Hepatocyte (in vitro differentiated cells): ENCODE data around the gene MED13L. TPM values are rescaled to one million over a fixed set of nuclear protein-coding genes. Genes with fewer than 3 reads are reported as not detected.

Source experiments
- DNase-seq: peaks from one replicate; pipeline ENCODE4 v3.0.0-alpha.2; 2016; ENCODE audit warnings: low spot score
- H2AFZ ChIP-seq: fragments of 200-600 bp; sonication (generic); 2 replicates; pipeline ENCODE4 v1.6.0; 2016; ENCODE audit warnings: antibody characterized with exemption, mild to moderate bottlenecking
- H3K27ac ChIP-seq: fragments of 200-600 bp; sonication (generic); 2 replicates; pipeline ENCODE4 v1.5.1; 2016; ENCODE audit warnings: mild to moderate bottlenecking
- H3K27me3 ChIP-seq: fragments of 200-600 bp; sonication (generic); 2 replicates; pipeline ENCODE4 v1.6.1; 2016
- H3K36me3 ChIP-seq: fragments of 200-600 bp; sonication (generic); replicated peaks from 2 replicates; pipeline ENCODE4 v1.5.1; 2016; ENCODE audit warnings: low read depth; ENCODE audit not compliant: insufficient read depth
- H3K4me1 ChIP-seq: fragments of 200-600 bp; sonication (generic); 2 replicates; pipeline ENCODE4 v1.5.1; 2016; ENCODE audit warnings: mild to moderate bottlenecking, moderate library complexity; ENCODE audit not compliant: insufficient read depth
- H3K4me2 ChIP-seq: fragments of 200-600 bp; sonication (generic); 2 replicates; pipeline ENCODE4 v1.6.0; 2016
- H3K4me3 ChIP-seq: fragments of 200-600 bp; sonication (generic); 2 replicates; pipeline ENCODE4 v1.5.1; 2016; ENCODE audit warnings: mild to moderate bottlenecking
- H3K79me2 ChIP-seq: fragments of 200-600 bp; sonication (generic); 2 replicates; pipeline ENCODE4 v1.6.0; 2017; ENCODE audit warnings: mild to moderate bottlenecking
- H3K9me2 ChIP-seq: fragments of 200-600 bp; sonication (generic); replicated peaks from 2 replicates; pipeline ENCODE4 v1.6.0; 2017; ENCODE audit warnings: mild to moderate bottlenecking; ENCODE audit not compliant: insufficient read depth
- H3K9me3 ChIP-seq: fragments of 200-600 bp; sonication (generic); 2 replicates; pipeline ENCODE4 v1.5.1; 2016; ENCODE audit warnings: low read depth, mild to moderate bottlenecking
- H4K20me1 ChIP-seq: fragments of 200-600 bp; sonication (generic); 2 replicates; pipeline ENCODE4 v1.6.0; 2016; ENCODE audit warnings: mild to moderate bottlenecking; ENCODE audit not compliant: insufficient read depth, poor library complexity, severe bottlenecking
- EZH2 ChIP-seq: fragments of 200-600 bp; sonication (generic); IDR thresholded peaks from 2 replicates; pipeline ENCODE4 v1.6.1; 2016; ENCODE audit warnings: antibody characterized with exemption, mild to moderate bottlenecking, borderline replicate concordance
- EZH2phosphoT487 ChIP-seq: fragments of 200-600 bp; sonication (generic); IDR thresholded peaks from one replicate; pipeline ENCODE4 v1.6.1; 2018; ENCODE audit warnings: antibody characterized with exemption, mild to moderate bottlenecking, low read depth, moderate library complexity; ENCODE audit not compliant: unreplicated experiment, severe bottlenecking
- WGBS: methylation state at CpG from one replicate; pipeline ENCODE4 v1.1.6; 2016; ENCODE audit warnings: low lambda C conversion rate; ENCODE audit errors: missing lambda C conversion rate; 5-methylcytosine and 5-hydroxymethylcytosine counted together
- polyA plus RNA-seq: library from polyadenylated mRNA; unstranded; fragments of >200 nt; fragmentation: Nextera tagmentation; extraction: Ambion mirVana; gene quantifications from 2 replicates; pipeline ENCODE4 v1.2.1, GENCODE V29; 2016
- total RNA-seq: library from RNA; depleted of rRNA; stranded (reverse); fragments of >200 nt; gene quantifications from 2 replicates; pipeline ENCODE4 v1.2.3, GENCODE V29; 2014
- TF ChIP-seq, protein P1 (sequence below): fragments of 200-600 bp; sonication (generic); IDR thresholded peaks from 2 replicates; pipeline ENCODE4 v1.5.1; 2016; ENCODE audit warnings: antibody characterized with exemption, mild to moderate bottlenecking; ENCODE audit not compliant: poor library complexity

MED13L gene
- total and polyA plus RNA-seq, 2 experiments from 2014 or later: 23.7 to 135 TPM

GRCh38 chr12:116104167-116104767, 173.2 kb downstream of the MED13L start:
- H3K4me1 ChIP-seq: no peaks in the 10 kb centered on the region
- H3K27ac ChIP-seq: no peak overlapping the region
- 87% methylated on average over 2 of the region's 2 CpGs for WGBS
- no peaks in the 10 kb centered on the region for H3K27me3 ChIP-seq
- H2AFZ ChIP-seq: no peak overlapping the region
- peaks cover 27% of the 10 kb centered on the region for H4K20me1 ChIP-seq
- DNase-seq: no peak
- H3K9me3 ChIP-seq: no peaks in the 10 kb centered on the region
- peaks cover 75% of the 10 kb centered on the region for H3K79me2 ChIP-seq
- no peak overlapping the region for H3K4me3 ChIP-seq
- no peak overlapping the region for H3K4me2 ChIP-seq
- no peaks in the 10 kb centered on the region for H3K9me2 ChIP-seq
- H3K36me3 ChIP-seq: no peaks in the 10 kb centered on the region
- TF ChIP-seq EZH2 (no peak), EZH2phosphoT487 (no peak)
- TF ChIP-seq, protein P1, sequence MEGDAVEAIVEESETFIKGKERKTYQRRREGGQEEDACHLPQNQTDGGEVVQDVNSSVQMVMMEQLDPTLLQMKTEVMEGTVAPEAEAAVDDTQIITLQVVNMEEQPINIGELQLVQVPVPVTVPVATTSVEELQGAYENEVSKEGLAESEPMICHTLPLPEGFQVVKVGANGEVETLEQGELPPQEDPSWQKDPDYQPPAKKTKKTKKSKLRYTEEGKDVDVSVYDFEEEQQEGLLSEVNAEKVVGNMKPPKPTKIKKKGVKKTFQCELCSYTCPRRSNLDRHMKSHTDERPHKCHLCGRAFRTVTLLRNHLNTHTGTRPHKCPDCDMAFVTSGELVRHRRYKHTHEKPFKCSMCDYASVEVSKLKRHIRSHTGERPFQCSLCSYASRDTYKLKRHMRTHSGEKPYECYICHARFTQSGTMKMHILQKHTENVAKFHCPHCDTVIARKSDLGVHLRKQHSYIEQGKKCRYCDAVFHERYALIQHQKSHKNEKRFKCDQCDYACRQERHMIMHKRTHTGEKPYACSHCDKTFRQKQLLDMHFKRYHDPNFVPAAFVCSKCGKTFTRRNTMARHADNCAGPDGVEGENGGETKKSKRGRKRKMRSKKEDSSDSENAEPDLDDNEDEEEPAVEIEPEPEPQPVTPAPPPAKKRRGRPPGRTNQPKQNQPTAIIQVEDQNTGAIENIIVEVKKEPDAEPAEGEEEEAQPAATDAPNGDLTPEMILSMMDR: no peak

- WGBS: 94% methylated on average over 2 of the region's 2 CpGs
- H3K79me2 ChIP-seq: peaks cover 76% of the 10 kb centered on the region
- no peak overlapping the region for H3K4me3 ChIP-seq
These were observed 175.5 kb downstream of the MED13L start for GRCh38 chr12:116101991-116102390.

DNA sequence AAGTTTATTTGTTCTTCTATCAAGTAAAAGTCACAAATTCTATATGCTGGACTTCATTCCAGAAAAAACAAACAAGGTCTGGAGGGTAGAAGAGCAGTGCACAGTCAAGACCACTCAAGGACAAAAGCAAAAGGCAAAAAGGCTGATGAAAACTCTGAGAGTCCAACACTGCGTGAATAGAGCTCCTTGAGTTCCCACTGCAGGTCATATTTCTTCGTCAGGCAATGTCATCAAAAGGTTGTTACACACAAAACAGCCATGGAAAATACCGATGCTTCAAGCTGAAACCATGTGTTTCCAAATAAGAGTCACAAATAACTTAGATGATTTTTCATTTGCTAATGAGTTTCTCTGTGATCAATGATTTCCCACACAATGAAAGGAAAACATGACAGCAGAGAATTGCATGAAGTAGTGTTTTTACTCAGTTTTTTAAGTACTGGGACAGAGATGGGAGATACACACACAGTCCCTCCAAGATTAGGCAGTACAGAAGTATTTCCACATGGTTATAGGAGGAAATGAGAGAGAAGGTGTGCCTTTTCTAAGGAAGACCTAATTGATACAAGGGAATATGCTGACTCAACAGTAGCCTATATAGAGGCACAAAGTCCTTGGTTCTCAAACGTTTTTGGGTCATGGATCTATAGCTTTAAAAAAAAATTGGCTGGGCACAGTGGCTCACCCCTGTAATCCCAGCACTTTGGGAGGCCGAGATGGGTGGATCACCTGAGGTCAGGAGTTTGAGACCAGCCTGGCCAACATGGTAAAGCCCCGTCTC, 177.7 kb downstream of the MED13L start:
- 78% methylated on average over 6 of the region's 6 CpGs for WGBS
- no peak overlapping the region for H3K4me3 ChIP-seq
- H4K20me1 ChIP-seq: peaks cover 27% of the 10 kb centered on the region
- H2AFZ ChIP-seq: no peak overlapping the region
- no peaks in the 10 kb centered on the region for H3K9me3 ChIP-seq
- TF ChIP-seq, protein P1: no peak
- no peak for DNase-seq
- H3K4me1 ChIP-seq: no peaks in the 10 kb centered on the region
- no peaks in the 10 kb centered on the region for H3K9me2 ChIP-seq
- H3K79me2 ChIP-seq: peaks cover 78% of the 10 kb centered on the region
- no peak overlapping the region for H3K27ac ChIP-seq
- no peaks in the 10 kb centered on the region for H3K27me3 ChIP-seq
- no peaks in the 10 kb centered on the region for H3K36me3 ChIP-seq
- H3K4me2 ChIP-seq: no peak overlapping the region

More at GRCh38 chr12:116101991-116102390, 175.5 kb downstream of the MED13L start:
- H3K9me3 ChIP-seq: no peaks in the 10 kb centered on the region
- TF ChIP-seq, protein P1: no peak
- TF ChIP-seq EZH2phosphoT487 (no peak), EZH2 (no peak)
- no peak for DNase-seq
- H3K9me2 ChIP-seq: no peaks in the 10 kb centered on the region
- H3K27me3 ChIP-seq: no peaks in the 10 kb centered on the region
- no peak overlapping the region for H3K27ac ChIP-seq
- H3K4me1 ChIP-seq: no peaks in the 10 kb centered on the region
- no peak overlapping the region for H3K4me2 ChIP-seq
- no peak overlapping the region for H2AFZ ChIP-seq
- H3K36me3 ChIP-seq: no peaks in the 10 kb centered on the region
- H4K20me1 ChIP-seq: peaks cover 27% of the 10 kb centered on the region
